ENCODE data around the gene PPM1L.
"Not testable (repeated sequence)": the region's sequence is repeated elsewhere in the genome, so short reads cannot be mapped to it uniquely, and the experiment has no call there.

Gene PPM1L

GRCh38 chr3:160755776-160756304 lies at the start of gene PPM1L:
Gene PPM1L (plus strand): TSS chr3:160756231.
- peak; percentile 64 to 75 for DNase-seq

GRCh38 chr3:160707187-160707794 lies 48.7 kb upstream of the PPM1L start:
- DNase-seq: peak; percentile 60 to 69

GRCh38 chr3:160709477-160710182 lies 46.4 kb upstream of the PPM1L start:
- DNase-seq: no peak

GRCh38 chr3:160713144-160713543 lies 42.9 kb upstream of the PPM1L start:
- not testable (repeated sequence) for DNase-seq

GRCh38 chr3:160719710-160720109 lies 36.3 kb upstream of the PPM1L start:
- DNase-seq: no peak

- peak in 1 of 2 experiments; percentile 5 for DNase-seq
Measured at GRCh38 chr3:160720123-160720746, 35.8 kb upstream of the PPM1L start.

GRCh38 chr3:160722331-160722730 lies 33.7 kb upstream of the PPM1L start:
- no peak for DNase-seq

GRCh38 chr3:160725338-160725737 lies 30.7 kb upstream of the PPM1L start:
- DNase-seq: no peak

- DNase-seq: no peak
Measured at GRCh38 chr3:160735826-160736225, 20.2 kb upstream of the PPM1L start.

- peak; percentile 37 to 51 for DNase-seq
Measured at GRCh38 chr3:160738048-160738447, 18.0 kb upstream of the PPM1L start.

- no peak for DNase-seq
Measured at GRCh38 chr3:160739079-160739478, 17.0 kb upstream of the PPM1L start.

GRCh38 chr3:160746976-160747375 lies 9.1 kb upstream of the PPM1L start:
- DNase-seq: no peak

- no peak for DNase-seq
Measured at GRCh38 chr3:160747422-160747821, 8.6 kb upstream of the PPM1L start.

- no peak for DNase-seq
Measured at GRCh38 chr3:160748231-160748630, 7.8 kb upstream of the PPM1L start.

GRCh38 chr3:160748787-160749186 lies 7.2 kb upstream of the PPM1L start:
- no peak for DNase-seq

GRCh38 chr3:160753953-160754352 lies 2.1 kb upstream of the PPM1L start:
- DNase-seq: no peak

- peak; percentile 64 to 75 for DNase-seq
Measured at GRCh38 chr3:160754371-160754854, 1.6 kb upstream of the PPM1L start.

GRCh38 chr3:160754855-160755747 lies 930 bp upstream of the PPM1L start:
- peak; percentile 81 to 87 for DNase-seq

- DNase-seq: no peak
Measured at GRCh38 chr3:160757233-160758106, 1.4 kb downstream of the PPM1L start.

- peak in 1 of 2 experiments; percentile 30 for DNase-seq
Measured at GRCh38 chr3:160758929-160759577, 3.0 kb downstream of the PPM1L start.

GRCh38 chr3:160763073-160763472 lies 7.0 kb downstream of the PPM1L start:
- no peak for DNase-seq

Data from Kasumi-1 (cell line).